NOMO-1 treated with DMSO at 0.1 percent for 48 hours (cell line): ENCODE results near the gene MYBPC3.
"Not testable (repeated sequence)": the region's sequence is repeated elsewhere in the genome, so short reads cannot be mapped to it uniquely, and the experiment has no call there.

Experiments used
- DNase-seq: peaks from one replicate; lab custom pipeline; 2025; ENCODE audit not compliant: unreplicated experiment; lab: John Stamatoyannopoulos, UW

The MYBPC3 gene

GRCh38 chr11:47324520-47324919 is 28.0 kb downstream of the MYBPC3 start:
- no peak for DNase-seq

- no peak for DNase-seq
Measured at GRCh38 chr11:47318166-47318565, 34.3 kb downstream of the MYBPC3 start.

- DNase-seq, result peak; percentile 55
Measured at GRCh38 chr11:47317064-47317828, 35.3 kb downstream of the MYBPC3 start.

GRCh38 chr11:47316501-47316900 is 36.0 kb downstream of the MYBPC3 start:
- DNase-seq, result not testable (repeated sequence)

GRCh38 chr11:47314992-47315391 is 37.5 kb downstream of the MYBPC3 start:
- no peak for DNase-seq

- DNase-seq, result no peak
Measured at GRCh38 chr11:47308050-47308823, 44.3 kb downstream of the MYBPC3 start.

GRCh38 chr11:47306484-47306844 is 46.0 kb downstream of the MYBPC3 start:
- no peak for DNase-seq

- no peak for DNase-seq
Measured at GRCh38 chr11:47305734-47306483, 46.6 kb downstream of the MYBPC3 start.

- DNase-seq, result no peak
Measured at GRCh38 chr11:47302853-47303252, 49.6 kb downstream of the MYBPC3 start.

GRCh38 chr11:47299078-47299477 is 53.4 kb downstream of the MYBPC3 start:
- no peak for DNase-seq

GRCh38 chr11:47296045-47296444 is 56.5 kb downstream of the MYBPC3 start:
- DNase-seq, result no peak

- no peak for DNase-seq
Measured at GRCh38 chr11:47295385-47295784, 57.1 kb downstream of the MYBPC3 start.

- no peak for DNase-seq
Measured at GRCh38 chr11:47289856-47290255, 62.6 kb downstream of the MYBPC3 start.

GRCh38 chr11:47288066-47288465 is 64.4 kb downstream of the MYBPC3 start:
- no peak for DNase-seq

GRCh38 chr11:47285969-47286770 is 66.3 kb downstream of the MYBPC3 start:
- no peak for DNase-seq

GRCh38 chr11:47284151-47284550 is 68.4 kb downstream of the MYBPC3 start:
- DNase-seq, result no peak

GRCh38 chr11:47282462-47282861 is 70.0 kb downstream of the MYBPC3 start:
- no peak for DNase-seq
